ENCODE results near the gene GAB2.

The GAB2 gene

DNA sequence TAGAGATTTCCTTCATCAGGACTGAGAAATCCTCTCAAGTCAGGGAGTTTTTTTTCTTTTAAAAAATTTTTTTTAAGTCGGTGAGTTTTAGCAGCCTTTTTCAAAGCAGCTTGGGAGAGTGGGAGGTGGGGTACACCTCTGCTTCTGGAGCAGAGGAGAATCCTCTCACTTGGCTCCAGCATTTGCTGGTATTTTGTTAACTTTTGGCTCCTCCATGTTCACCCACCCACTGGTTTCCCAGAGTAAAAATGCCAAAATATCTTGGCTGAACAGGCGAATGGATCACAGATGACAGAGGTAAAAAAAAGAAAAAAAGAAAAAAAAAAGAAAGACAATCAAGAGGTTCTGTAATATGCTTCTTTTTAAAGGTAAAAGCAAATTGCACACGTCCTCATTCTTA, 68.0 kb downstream of the GAB2 start:
- H3K27ac ChIP-seq: peak overlapping the region; percentile 93
- H3K4me1 ChIP-seq (ENCODE audit: control insufficient read depth in 1 of 2, insufficient read depth in 1 of 2, low read depth in 1 of 2, low read length in 1 of 2): peaks cover 38 to 50% of the 10 kb centered on the region in 2 experiments
- no peaks in the 10 kb centered on the region for H3K36me3 ChIP-seq
- peak overlapping the region; percentile 52 to 53 for H3K4me3 ChIP-seq (ENCODE audit: low read depth in 1 of 2, low read length in 1 of 2)
- H3K9me3 ChIP-seq: no peaks in the 10 kb centered on the region
- H3K27me3 ChIP-seq: no peaks in the 10 kb centered on the region
- TF ChIP-seq, protein P1, sequence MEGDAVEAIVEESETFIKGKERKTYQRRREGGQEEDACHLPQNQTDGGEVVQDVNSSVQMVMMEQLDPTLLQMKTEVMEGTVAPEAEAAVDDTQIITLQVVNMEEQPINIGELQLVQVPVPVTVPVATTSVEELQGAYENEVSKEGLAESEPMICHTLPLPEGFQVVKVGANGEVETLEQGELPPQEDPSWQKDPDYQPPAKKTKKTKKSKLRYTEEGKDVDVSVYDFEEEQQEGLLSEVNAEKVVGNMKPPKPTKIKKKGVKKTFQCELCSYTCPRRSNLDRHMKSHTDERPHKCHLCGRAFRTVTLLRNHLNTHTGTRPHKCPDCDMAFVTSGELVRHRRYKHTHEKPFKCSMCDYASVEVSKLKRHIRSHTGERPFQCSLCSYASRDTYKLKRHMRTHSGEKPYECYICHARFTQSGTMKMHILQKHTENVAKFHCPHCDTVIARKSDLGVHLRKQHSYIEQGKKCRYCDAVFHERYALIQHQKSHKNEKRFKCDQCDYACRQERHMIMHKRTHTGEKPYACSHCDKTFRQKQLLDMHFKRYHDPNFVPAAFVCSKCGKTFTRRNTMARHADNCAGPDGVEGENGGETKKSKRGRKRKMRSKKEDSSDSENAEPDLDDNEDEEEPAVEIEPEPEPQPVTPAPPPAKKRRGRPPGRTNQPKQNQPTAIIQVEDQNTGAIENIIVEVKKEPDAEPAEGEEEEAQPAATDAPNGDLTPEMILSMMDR (IDR thresholded peaks at IDR 0.05): no peak

DNA sequence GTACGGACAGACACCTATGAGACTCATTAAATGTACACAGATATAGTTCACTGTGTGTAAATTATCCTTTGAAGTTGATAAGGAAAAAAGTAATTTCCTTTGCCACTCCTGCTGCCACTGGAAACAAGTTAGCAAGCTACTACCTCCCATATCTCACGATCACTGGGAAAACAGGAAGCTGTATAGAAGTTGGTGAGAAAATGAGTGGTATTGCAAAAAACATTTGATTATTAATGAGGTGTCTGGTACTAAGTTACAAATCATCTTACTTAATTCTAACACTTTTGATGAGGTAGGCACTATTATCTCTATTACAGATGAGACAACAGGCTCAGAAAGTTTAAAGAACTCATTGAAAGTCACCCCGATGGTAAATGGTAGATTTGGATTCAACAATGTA, 68.5 kb downstream of the GAB2 start:
- Histone ChIP-seq H3K36me3 (no peaks in the 10 kb centered on the region), H3K4me1 (ENCODE audit: control insufficient read depth in 1 of 2, insufficient read depth in 1 of 2, low read depth in 1 of 2, low read length in 1 of 2) (peaks cover 38 to 50% of the 10 kb centered on the region in 2 experiments), H3K4me3 (ENCODE audit: low read depth in 1 of 2, low read length in 1 of 2) (peak overlapping the region; percentile 52 to 53), H3K27me3 (no peaks in the 10 kb centered on the region), H3K9me3 (no peaks in the 10 kb centered on the region), H3K27ac (peak overlapping the region; percentile 93)
- TF ChIP-seq, protein P1 (IDR thresholded peaks at IDR 0.05): no peak

DNA sequence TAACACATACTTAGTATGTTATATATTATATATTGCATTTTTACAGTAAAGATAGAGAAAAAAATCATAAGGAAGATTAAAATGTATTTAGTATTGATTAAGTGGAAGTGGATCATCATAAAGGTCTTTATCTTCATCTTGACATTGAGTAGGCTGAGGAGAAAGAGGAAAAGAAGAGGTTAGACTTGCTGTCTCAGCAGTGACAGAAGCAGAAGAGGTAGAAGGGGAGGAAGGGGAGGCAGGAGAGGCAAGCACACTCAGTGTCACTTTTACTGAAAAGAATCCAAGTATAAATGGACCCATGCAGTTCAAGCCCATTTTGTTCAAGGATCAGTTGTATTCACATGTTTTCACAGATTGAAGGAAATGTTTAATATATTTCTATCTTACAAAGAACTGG, 69.7 kb downstream of the GAB2 start:
- H3K27me3 ChIP-seq: no peaks in the 10 kb centered on the region
- H3K4me1 ChIP-seq (ENCODE audit: control insufficient read depth in 1 of 2, insufficient read depth in 1 of 2, low read depth in 1 of 2, low read length in 1 of 2): peaks cover 38 to 50% of the 10 kb centered on the region in 2 experiments

DNA sequence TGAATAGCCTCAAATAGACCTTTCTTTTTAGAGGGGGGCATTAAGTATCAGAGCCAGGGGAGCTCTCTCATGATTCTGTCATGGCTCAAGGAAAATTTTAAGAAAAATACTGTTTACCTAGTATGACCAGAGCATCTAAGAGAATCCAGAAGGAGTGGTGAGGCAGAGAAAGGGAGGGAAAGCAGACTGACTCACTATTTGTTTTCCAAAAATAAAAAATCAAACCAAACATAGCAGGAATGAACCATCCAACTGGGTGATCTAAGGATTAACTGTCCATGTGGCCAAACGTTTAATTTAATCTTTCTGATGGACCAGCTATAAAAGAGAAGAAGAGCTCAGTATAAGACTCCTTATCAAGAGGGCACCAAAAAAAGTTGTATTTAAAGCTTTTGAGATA, 70.8 kb downstream of the GAB2 start:
- no peaks in the 10 kb centered on the region for H3K27me3 ChIP-seq
- TF ChIP-seq, protein P1 (IDR thresholded peaks at IDR 0.05): no peak
- peaks cover 33 to 44% of the 10 kb centered on the region in 2 experiments for H3K4me1 ChIP-seq (ENCODE audit: control insufficient read depth in 1 of 2, insufficient read depth in 1 of 2, low read depth in 1 of 2, low read length in 1 of 2)
- no peak overlapping the region for H3K4me3 ChIP-seq (ENCODE audit: low read depth in 1 of 2, low read length in 1 of 2)
- H3K9me3 ChIP-seq: no peaks in the 10 kb centered on the region
- H3K27ac ChIP-seq: no peak overlapping the region
- H3K36me3 ChIP-seq: no peaks in the 10 kb centered on the region

More for the DNA sequence above, 69.7 kb downstream of the GAB2 start:
- TF ChIP-seq, protein P1 (IDR thresholded peaks at IDR 0.05): no peak
- H3K9me3 ChIP-seq: no peaks in the 10 kb centered on the region
- peak overlapping the region; percentile 93 for H3K27ac ChIP-seq
- no peak overlapping the region for H3K4me3 ChIP-seq (ENCODE audit: low read depth in 1 of 2, low read length in 1 of 2)
- no peaks in the 10 kb centered on the region for H3K36me3 ChIP-seq

- TF ChIP-seq, protein P1 (IDR thresholded peaks at IDR 0.05): no peak
- peaks cover 19 to 31% of the 10 kb centered on the region in 2 experiments for H3K4me1 ChIP-seq (ENCODE audit: control insufficient read depth in 1 of 2, insufficient read depth in 1 of 2, low read depth in 1 of 2, low read length in 1 of 2)
These were observed 72.2 kb downstream of the GAB2 start for GRCh38 chr11:78345450-78345849.

GRCh38 chr11:78344676-78345075, 72.9 kb downstream of the GAB2 start:
- no peaks in the 10 kb centered on the region for H3K9me3 ChIP-seq
- no peak overlapping the region for H3K27ac ChIP-seq
- TF ChIP-seq, protein P1 (IDR thresholded peaks at IDR 0.05): no peak
- no peaks in the 10 kb centered on the region for H3K36me3 ChIP-seq
- peaks cover 11 to 23% of the 10 kb centered on the region in 2 experiments for H3K4me1 ChIP-seq (ENCODE audit: control insufficient read depth in 1 of 2, insufficient read depth in 1 of 2, low read depth in 1 of 2, low read length in 1 of 2)
- H3K27me3 ChIP-seq: no peaks in the 10 kb centered on the region
- H3K4me3 ChIP-seq (ENCODE audit: low read depth in 1 of 2, low read length in 1 of 2): no peak overlapping the region

More at GRCh38 chr11:78345450-78345849, 72.2 kb downstream of the GAB2 start:
- H3K4me3 ChIP-seq (ENCODE audit: low read depth in 1 of 2, low read length in 1 of 2): no peak overlapping the region
- no peaks in the 10 kb centered on the region for H3K27me3 ChIP-seq
- no peaks in the 10 kb centered on the region for H3K36me3 ChIP-seq
- peak overlapping the region; percentile 48 for H3K27ac ChIP-seq
- H3K9me3 ChIP-seq: no peaks in the 10 kb centered on the region

Data from neutrophil (primary cell).